ENCODE results near the gene VPS39.

The VPS39 gene

GRCh38 chr15:42159381-42160015 is 48.6 kb downstream of the VPS39 start:
- DNase-seq (ENCODE audit: low read depth): no peak

GRCh38 chr15:42158941-42159340 is 49.2 kb downstream of the VPS39 start:
- no peak for DNase-seq (ENCODE audit: low read depth)

- peak; percentile 29 for DNase-seq (ENCODE audit: low read depth)
These were observed 49.9 kb downstream of the VPS39 start for GRCh38 chr15:42157981-42158765.

DNA sequence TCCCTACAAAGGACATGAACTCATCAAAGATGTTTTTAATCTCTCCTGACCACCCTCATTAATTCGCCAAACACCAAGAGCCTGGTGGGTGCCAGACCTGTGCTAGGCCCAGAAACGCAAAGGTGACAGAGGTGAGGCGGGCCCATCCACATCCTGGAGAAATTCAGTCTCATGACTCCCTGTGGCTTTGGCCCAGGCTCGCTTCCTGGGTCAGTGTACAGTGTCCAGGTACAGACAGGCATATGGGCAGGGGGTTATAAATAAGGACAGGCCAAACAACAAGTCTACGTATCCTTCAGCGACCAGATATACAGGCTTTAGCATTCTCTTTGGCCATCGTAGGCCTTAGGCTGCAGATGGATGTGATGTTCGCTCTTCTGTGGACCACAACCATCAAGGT is 50.7 kb downstream of the VPS39 start:
- DNase-seq (ENCODE audit: low read depth): no peak

- DNase-seq (ENCODE audit: low read depth): no peak
These were observed 51.7 kb downstream of the VPS39 start, which contains the start of gene PLA2G4F for GRCh38 chr15:42156243-42156922. Gene PLA2G4F (minus strand): TSS chr15:42156636. CDS start chr15:42156549, 87 bp downstream.

DNA sequence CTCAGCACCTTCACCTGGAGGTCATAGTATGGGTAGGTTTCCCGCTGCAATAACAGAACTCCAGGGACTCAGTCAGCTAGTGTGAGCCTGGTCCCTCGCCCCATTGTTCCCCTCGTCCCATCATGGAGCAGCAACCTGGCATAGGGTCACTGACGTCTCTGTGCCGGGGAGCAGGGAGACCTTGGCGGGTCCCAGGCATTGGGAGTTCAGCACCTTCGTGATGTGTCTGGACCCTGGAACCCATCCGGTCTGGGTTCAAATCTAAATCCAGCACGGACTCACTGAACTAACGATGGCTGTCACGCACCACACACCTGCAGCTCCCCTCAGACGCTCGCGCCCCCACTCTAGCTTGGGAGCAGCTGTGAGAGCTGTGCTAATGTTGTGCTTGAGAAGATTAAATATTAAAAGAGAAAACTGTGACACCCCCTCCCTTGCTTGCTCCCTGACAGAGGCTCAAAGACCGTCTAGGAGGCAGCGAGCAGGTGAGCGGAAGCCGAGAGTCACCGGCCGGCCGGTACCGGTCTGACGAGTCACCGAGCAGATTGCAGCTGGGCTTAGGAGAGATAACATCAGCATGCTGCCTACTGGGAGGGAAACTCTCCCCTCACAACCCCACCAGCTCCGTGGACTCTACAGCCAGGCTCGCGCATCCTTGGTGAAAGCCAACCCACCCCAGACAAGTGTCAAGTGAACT is 52.4 kb downstream of the VPS39 start:
- no peak for DNase-seq (ENCODE audit: low read depth)

DNA sequence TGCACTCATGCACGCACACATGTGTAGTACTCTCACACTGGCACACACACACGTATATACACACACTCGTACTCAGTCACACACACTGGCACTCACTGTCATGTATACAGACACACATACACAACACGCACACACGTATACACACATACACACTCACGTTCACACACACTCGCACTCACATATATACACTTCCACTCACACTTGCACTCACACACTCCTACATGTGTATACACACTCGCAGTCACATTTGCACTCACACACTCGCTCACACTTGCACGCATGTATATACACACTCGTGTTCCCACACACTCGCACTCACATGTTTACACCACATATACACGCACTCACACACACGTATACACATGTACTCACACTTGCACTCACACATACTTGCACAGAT is 53.1 kb downstream of the VPS39 start:
- no peak for DNase-seq (ENCODE audit: low read depth)

- no peak for DNase-seq (ENCODE audit: low read depth)
These were observed 53.7 kb downstream of the VPS39 start for GRCh38 chr15:42154212-42154941.

GRCh38 chr15:42153874-42154211 is 54.3 kb downstream of the VPS39 start:
- DNase-seq (ENCODE audit: low read depth): no peak

GRCh38 chr15:42152921-42153698 is 55.0 kb downstream of the VPS39 start:
- DNase-seq (ENCODE audit: low read depth): no peak

GRCh38 chr15:42152196-42152920 is 55.7 kb downstream of the VPS39 start:
- DNase-seq (ENCODE audit: low read depth): no peak

DNA sequence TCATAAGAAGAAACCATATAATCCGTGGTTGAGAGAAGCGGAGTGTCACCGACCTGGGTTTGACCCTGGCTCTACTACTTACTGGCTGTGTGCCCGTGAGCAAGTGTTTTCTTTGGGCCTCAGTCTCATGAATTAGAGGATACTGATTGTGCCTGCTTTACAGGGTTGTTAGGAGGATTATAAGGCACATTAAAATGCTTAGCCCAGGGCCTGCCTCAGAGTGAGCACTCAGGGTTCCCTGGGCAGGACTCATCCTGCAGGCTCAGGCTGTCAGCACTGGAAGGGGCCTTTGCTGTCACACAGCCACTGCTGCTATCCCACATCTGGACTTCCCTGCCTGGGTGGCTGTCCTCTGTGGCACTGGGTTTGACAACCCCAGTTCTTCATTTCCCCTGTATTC is 56.4 kb downstream of the VPS39 start:
- no peak for DNase-seq (ENCODE audit: low read depth)

- no peak for DNase-seq (ENCODE audit: low read depth)
These were observed 57.0 kb downstream of the VPS39 start for GRCh38 chr15:42151141-42151561.

GRCh38 chr15:42150219-42150970 is 57.7 kb downstream of the VPS39 start:
- DNase-seq (ENCODE audit: low read depth): no peak

DNA sequence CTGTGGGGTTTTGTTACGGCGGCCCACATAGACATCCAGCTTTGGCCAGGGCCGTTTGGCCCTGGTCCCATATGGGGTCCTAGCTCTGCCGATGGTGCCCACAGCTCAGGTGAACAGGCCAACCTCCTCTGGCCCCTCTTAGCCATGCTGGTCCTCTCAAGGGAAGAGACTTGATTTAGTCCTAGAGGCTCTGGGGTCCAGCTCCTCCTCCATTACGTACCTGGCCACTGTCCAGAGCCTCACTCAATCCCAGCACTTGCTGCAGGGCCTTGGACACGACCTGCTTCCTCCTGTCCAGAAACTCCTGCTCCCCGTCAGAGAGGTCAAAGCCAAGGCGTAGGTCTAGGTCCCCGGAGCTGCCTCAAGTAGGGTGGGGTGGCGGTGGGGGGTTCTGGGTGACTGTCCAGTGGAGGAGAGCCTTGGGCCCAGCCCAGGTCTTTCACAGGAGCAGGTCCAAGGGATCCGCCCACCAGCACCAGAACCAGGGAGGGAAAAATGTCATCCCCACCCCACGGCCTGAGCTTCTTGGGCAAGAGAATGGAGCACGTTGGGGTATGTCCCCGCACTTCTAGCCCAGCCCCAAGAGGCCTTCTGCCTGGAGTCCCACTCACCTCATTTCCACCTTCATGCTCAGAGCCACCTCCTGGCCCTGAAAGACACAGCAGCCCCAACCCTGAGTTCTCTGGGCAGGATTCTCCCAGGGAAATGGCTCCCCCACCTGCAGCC is 58.4 kb downstream of the VPS39 start:
- no peak for DNase-seq (ENCODE audit: low read depth)

DNA sequence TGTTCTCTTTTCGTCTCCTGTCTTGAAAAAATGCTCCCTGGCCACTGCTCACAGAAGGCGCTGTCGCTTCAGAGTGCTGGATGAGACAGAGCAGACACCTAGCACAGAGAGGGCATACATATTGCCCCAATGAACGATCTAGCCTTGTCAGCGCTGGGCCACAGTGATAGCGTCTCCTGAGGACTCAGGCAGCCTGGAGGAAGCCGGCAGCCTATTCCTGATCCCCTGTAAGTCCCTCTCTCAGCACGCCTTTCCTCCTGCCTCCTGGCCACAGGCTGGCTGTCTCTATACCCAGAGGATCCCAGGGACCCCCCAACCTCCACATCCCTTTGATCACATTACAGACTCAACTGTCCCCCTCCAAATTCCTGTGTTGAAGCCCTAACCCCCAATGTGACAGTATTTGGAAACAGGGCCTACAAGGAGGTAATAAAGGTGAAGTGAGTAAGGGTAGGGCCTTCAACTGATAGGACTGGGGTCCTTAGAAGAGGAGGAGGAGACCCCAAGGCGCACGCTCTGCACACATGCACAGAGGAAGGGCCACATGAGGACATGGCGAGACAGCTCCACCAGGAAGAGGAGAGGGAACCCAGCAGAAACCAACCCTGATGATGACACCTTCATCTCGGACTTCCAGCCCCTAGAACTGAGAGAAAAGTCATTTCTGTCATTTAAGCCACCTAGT is 59.2 kb downstream of the VPS39 start:
- DNase-seq (ENCODE audit: low read depth): no peak

DNA sequence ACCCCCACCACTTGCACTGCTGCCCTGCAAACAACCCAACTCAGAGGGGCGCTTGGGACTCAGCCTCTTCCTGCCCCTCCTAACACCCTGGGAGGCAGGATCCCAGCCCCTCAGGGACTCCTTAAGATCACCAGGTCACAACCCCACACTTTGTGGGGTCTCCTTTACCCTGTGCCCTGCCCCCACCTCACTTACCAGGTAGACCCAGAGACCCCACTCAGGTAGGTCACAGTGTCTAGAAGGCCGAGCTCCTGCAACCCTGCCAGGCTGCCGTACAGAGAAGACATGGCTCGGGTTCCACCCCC is 60.7 kb downstream of the VPS39 start:
- no peak for DNase-seq (ENCODE audit: low read depth)
